Tibial artery (tissue), 4 donors: ENCODE measurements around the gene AKR1D1.

Source experiments
- DNase-seq, 2 donors: peaks; one replicate each; pipeline ENCODE4 v3.0.0-alpha.2; 2019
- H3K27ac ChIP-seq, 2 donors: fragments of 200-600 bp; sonication (generic) in 1 of 2; 1 replicate in 1 of 2; 2 replicates in 1 of 2; pipeline ENCODE4 v1.5.1; 2018 to 2019; ENCODE audit warnings: mild to moderate bottlenecking in 1 of 2
- H3K27me3 ChIP-seq, 2 donors: fragments of 200-600 bp; sonication (generic) in 1 of 2; one replicate each; pipeline versions ENCODE4 v1.5.1 to v1.6.0; 2016 to 2019
- H3K36me3 ChIP-seq, 3 donors: fragments of 200-600 bp; sonication (generic) in 2 of 3; one replicate each; pipeline ENCODE4 v1.5.1; 2016 to 2019; ENCODE audit warnings: mild to moderate bottlenecking in 2 of 3
- H3K4me1 ChIP-seq, 4 donors: fragments of 200-600 bp; sonication (generic) in 2 of 4; 1 replicate in 3 of 4; 2 replicates in 1 of 4; pipeline ENCODE4 v1.5.1; 2016 to 2019
- H3K4me3 ChIP-seq, 2 donors: fragments of 200-600 bp; sonication (generic) in 1 of 2; 1 replicate in 1 of 2; 2 replicates in 1 of 2; pipeline ENCODE4 v1.5.1; 2018 to 2019; ENCODE audit warnings: mild to moderate bottlenecking in 2 of 2
- H3K9me3 ChIP-seq, 3 donors: fragments of 200-600 bp; sonication (generic) in 1 of 3; one replicate each; pipeline ENCODE4 v1.5.1; 2016 to 2019
- CTCF ChIP-seq, 2 experiments: fragments of 200-600 bp in 1 of 2; fragments of 450-650 bp in 1 of 2; IDR thresholded peaks; one replicate each; pipeline ENCODE4 v1.5.1; 2017 to 2019; ENCODE audit warnings: antibody characterized with exemption in 2 of 2, mild to moderate bottlenecking in 1 of 2, moderate library complexity in 1 of 2
- intact Hi-C: fragments of 100-400 bp; cut with DNase I; formaldehyde crosslinking; loops from one replicate; pipeline ENCODE4 v1.15.0; 2023; ENCODE audit warnings: low total_unique reads

AKR1D1 gene

GRCh38 chr7:138092486-138093028 is 16.3 kb downstream of the AKR1D1 start:
- no peak for DNase-seq
- TF ChIP-seq CTCF (IDR thresholded peaks at IDR 0.05), result no peak
- Histone ChIP-seq H3K36me3 (no peaks in the 10 kb centered on the region), H3K4me3 (no peak overlapping the region), H3K9me3 (no peaks in the 10 kb centered on the region), H3K27me3 (no peaks in the 10 kb centered on the region), H3K4me1 (no peaks in the 10 kb centered on the region), H3K27ac (no peak overlapping the region)
- intact Hi-C loops, result no loop called here

GRCh38 chr7:138095972-138096935 is 20.0 kb downstream of the AKR1D1 start:
- Histone ChIP-seq H3K9me3 (no peaks in the 10 kb centered on the region), H3K4me1 (no peaks in the 10 kb centered on the region), H3K36me3 (no peaks in the 10 kb centered on the region), H3K27ac (no peak overlapping the region), H3K27me3 (no peaks in the 10 kb centered on the region), H3K4me3 (no peak overlapping the region)
- intact Hi-C loops, result no loop called here
- no peak for TF ChIP-seq CTCF (IDR thresholded peaks at IDR 0.05)
- no peak for DNase-seq

GRCh38 chr7:138097064-138097741 is 20.9 kb downstream of the AKR1D1 start:
- Histone ChIP-seq H3K4me3 (no peak overlapping the region), H3K27me3 (no peaks in the 10 kb centered on the region), H3K9me3 (no peaks in the 10 kb centered on the region), H3K4me1 (no peaks in the 10 kb centered on the region), H3K36me3 (no peaks in the 10 kb centered on the region), H3K27ac (no peak overlapping the region)
- no peak for TF ChIP-seq CTCF (IDR thresholded peaks at IDR 0.05)
- DNase-seq, result no peak
- intact Hi-C loops, result no loop called here

- no peak for TF ChIP-seq CTCF (IDR thresholded peaks at IDR 0.05)
- Histone ChIP-seq H3K36me3 (no peaks in the 10 kb centered on the region), H3K27ac (no peak overlapping the region), H3K9me3 (no peaks in the 10 kb centered on the region), H3K27me3 (no peaks in the 10 kb centered on the region), H3K4me3 (no peak overlapping the region), H3K4me1 (no peaks in the 10 kb centered on the region)
- intact Hi-C loops, result no loop called here
- DNase-seq, result no peak
Measured at GRCh38 chr7:138099813-138100212, 23.6 kb downstream of the AKR1D1 start.

- no peak overlapping the region for H3K4me3 ChIP-seq
- H3K36me3 ChIP-seq, result no peaks in the 10 kb centered on the region
- no peaks in the 10 kb centered on the region for H3K4me1 ChIP-seq
- H3K9me3 ChIP-seq, result no peaks in the 10 kb centered on the region
- DNase-seq, result no peak
- no peaks in the 10 kb centered on the region for H3K27me3 ChIP-seq
- H3K27ac ChIP-seq, result no peak overlapping the region
- TF ChIP-seq CTCF (IDR thresholded peaks at IDR 0.05), result no peak
- intact Hi-C loops, result no loop called here
Measured at GRCh38 chr7:138105221-138105620, 29.0 kb downstream of the AKR1D1 start.
